ENCODE measurements around the gene SEC16A.

DNA sequence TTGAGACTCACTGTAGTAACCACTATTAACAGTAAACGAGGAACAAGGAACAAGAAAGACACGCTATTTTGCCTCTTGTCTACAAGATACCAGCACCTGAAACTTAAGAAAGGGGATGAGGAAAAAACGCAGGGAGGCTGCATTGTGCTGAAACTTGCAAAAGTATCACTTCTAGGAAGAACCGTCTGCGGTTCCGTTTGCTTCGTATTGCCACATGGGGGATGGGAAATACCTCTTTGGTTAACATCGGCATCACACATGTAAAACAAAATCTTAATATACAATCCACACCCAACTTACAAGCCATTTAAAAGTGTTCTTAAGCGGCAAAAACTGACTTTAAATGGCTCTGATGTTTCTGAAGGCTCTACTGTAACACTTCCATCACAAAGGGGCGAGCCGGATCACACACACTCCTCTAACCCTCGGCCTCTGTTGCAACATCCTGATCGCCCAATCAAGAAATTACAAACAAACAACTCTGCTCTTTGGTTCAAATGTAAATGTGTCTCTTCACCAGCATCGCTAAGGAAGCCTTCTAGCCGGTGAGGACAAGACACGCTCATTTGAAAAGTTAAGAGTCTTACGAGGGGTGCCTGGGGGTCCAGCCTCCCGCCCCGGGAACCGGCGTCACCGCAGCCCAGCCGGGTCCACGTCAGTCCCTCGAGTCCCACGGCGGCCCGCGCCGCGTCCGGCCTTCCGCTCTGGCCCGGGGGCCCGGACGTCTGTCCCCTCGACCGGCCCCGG is 621 bp downstream of the SEC16A start:
- no peak for TF ChIP-seq YY1 (IDR thresholded peaks at IDR 0.05; ENCODE audit: insufficient read depth, insufficient read length)
- no peak for TF ChIP-seq ZNF274 (IDR thresholded peaks at IDR 0.05; ENCODE audit: low read depth, low read length)
- TF ChIP-seq SUZ12 (IDR thresholded peaks at IDR 0.05; ENCODE audit: extremely low read depth, insufficient read depth, insufficient read length) = no peak
